ENCODE measurements around the gene ATP11C. TPM values are rescaled to one million over a fixed set of nuclear protein-coding genes. Genes with fewer than 3 reads are reported as not detected.
"Not testable (repeated sequence)": the region's sequence is repeated elsewhere in the genome, so short reads cannot be mapped to it uniquely, and the experiment has no call there.

The ATP11C gene
- total RNA-seq, 4 donors from 2014 or later, result 20.4 to 33.3 (median 27.3) TPM

DNA sequence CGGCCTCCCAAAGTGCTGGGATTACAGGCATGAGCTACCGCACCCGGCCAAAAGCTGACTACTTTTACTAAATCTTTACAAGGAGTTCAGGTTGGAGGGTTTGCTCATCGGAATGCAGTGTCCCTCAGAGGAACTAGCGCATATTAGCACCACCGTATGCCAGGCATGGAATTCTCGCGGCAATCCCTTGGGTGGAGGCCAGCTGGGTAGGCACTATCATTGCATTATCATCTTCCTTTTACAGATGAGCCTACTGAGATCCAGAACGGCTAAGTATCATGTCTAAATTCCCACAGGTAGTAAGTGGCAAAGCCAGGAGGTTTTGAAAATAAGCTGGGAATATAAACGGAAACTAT lies 38.5 kb upstream of the ATP11C start:
- Histone ChIP-seq H3K36me3 (no peaks in the 10 kb centered on the region), H3K27me3 (no peaks in the 10 kb centered on the region), H3K4me3 (no peak overlapping the region), H3K4me1 (no peaks in the 10 kb centered on the region), H3K27ac (no peak overlapping the region), H3K9me3 (no peaks in the 10 kb centered on the region)
- ATAC-seq, result no peak
- TF ChIP-seq EP300 (IDR thresholded peaks at IDR 0.05) (no peak), POLR2AphosphoS5 (IDR thresholded peaks at IDR 0.05) (no peak), POLR2A (IDR thresholded peaks at IDR 0.05) (no peak)
- TF ChIP-seq, protein P1, sequence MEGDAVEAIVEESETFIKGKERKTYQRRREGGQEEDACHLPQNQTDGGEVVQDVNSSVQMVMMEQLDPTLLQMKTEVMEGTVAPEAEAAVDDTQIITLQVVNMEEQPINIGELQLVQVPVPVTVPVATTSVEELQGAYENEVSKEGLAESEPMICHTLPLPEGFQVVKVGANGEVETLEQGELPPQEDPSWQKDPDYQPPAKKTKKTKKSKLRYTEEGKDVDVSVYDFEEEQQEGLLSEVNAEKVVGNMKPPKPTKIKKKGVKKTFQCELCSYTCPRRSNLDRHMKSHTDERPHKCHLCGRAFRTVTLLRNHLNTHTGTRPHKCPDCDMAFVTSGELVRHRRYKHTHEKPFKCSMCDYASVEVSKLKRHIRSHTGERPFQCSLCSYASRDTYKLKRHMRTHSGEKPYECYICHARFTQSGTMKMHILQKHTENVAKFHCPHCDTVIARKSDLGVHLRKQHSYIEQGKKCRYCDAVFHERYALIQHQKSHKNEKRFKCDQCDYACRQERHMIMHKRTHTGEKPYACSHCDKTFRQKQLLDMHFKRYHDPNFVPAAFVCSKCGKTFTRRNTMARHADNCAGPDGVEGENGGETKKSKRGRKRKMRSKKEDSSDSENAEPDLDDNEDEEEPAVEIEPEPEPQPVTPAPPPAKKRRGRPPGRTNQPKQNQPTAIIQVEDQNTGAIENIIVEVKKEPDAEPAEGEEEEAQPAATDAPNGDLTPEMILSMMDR (IDR thresholded peaks at IDR 0.05), result no peak
- 28 to 47% methylated on average over 2 to 4 of the region's 10 CpGs for WGBS, 2 donors (ENCODE audit: low coverage in 1 of 2)

DNA sequence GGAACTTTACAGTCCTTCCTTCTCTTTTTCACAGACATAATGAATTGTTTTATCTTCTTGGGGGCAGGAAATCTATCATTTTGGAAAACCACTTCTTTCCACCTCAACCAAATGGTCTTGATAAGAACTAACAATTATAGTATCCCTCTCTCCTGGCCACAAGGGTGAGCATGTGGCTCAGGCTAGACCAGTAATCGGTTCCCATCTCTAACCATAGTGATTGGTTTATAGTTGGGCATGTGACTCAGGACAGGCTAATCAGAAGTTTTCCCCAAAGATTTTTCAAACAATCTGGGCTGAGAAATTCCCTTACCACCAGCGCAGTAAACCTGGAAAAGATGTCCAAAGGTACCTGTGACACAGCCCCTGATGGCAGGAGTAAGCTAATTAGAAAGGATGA lies 36.4 kb upstream of the ATP11C start:
- ATAC-seq, result no peak
- H3K9me3 ChIP-seq, result no peaks in the 10 kb centered on the region
- no CpG with 5 or more reads among the region's 2 CpGs for WGBS, 2 donors (ENCODE audit: low coverage in 1 of 2)
- H3K4me1 ChIP-seq, result no peaks in the 10 kb centered on the region
- no peak overlapping the region for H3K4me3 ChIP-seq
- TF ChIP-seq, protein P1 (IDR thresholded peaks at IDR 0.05), result no peak
- no peak for TF ChIP-seq POLR2AphosphoS5 (IDR thresholded peaks at IDR 0.05)
- TF ChIP-seq POLR2A (IDR thresholded peaks at IDR 0.05), result no peak
- no peak for TF ChIP-seq EP300 (IDR thresholded peaks at IDR 0.05)
- no peaks in the 10 kb centered on the region for H3K27me3 ChIP-seq
- no peaks in the 10 kb centered on the region for H3K36me3 ChIP-seq
- no peak overlapping the region for H3K27ac ChIP-seq

DNA sequence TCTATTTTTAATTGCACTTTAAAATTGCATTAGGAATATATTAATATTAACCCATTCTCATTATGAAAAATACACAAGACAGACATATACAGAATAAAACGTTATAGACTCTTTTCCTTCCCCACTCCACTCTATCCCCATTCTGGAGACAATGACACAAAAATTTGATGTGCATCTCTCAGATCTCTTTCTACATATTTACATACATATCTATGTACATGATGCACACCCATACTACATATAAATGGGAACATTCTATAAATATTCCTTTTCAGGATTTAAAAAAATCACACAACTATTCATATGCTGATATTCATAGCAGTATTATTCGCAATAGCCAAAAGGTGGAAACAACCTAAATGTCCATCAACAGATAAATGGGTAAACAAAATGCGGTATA lies 34.9 kb upstream of the ATP11C start:
- no peak for ATAC-seq
- Histone ChIP-seq H3K9me3 (no peaks in the 10 kb centered on the region), H3K4me1 (no peaks in the 10 kb centered on the region), H3K27me3 (no peaks in the 10 kb centered on the region), H3K36me3 (no peaks in the 10 kb centered on the region), H3K27ac (no peak overlapping the region), H3K4me3 (no peak overlapping the region)
- TF ChIP-seq, protein P1 (IDR thresholded peaks at IDR 0.05), result no peak
- WGBS, 2 donors (ENCODE audit: low coverage in 1 of 2), result 63 to 74% methylated on average over 3 of the region's 3 CpGs

DNA sequence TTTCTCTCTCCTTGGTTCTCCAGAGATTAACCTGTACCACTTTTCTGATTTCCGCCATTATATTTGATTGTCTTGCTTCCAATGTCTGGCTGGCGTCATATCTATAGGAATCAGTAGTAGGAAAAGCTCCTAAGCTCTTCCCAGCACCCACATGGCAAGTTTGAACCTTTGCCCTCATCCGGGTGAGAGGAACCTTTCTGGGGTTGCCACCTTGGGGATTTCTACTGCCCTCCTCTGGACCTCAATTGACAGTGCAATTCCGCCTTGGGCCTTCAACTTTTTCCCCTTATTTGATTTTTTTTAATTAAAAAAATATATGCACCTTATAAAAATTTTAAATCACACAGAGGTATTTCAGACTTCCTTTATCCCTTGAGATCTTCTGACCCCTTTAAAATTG lies 34.4 kb upstream of the ATP11C start:
- H3K27me3 ChIP-seq, result no peaks in the 10 kb centered on the region
- TF ChIP-seq POLR2AphosphoS5 (IDR thresholded peaks at IDR 0.05) (no peak), POLR2A (IDR thresholded peaks at IDR 0.05) (no peak), EP300 (IDR thresholded peaks at IDR 0.05) (no peak)
- TF ChIP-seq, protein P1 (IDR thresholded peaks at IDR 0.05), result peak in 1 of 4 experiments; percentile 9
- H3K4me1 ChIP-seq, result no peaks in the 10 kb centered on the region
- 40 to 44% methylated on average over 1 to 4 of the region's 4 CpGs for WGBS, 2 donors (ENCODE audit: low coverage in 1 of 2)
- H3K36me3 ChIP-seq, result no peaks in the 10 kb centered on the region
- H3K27ac ChIP-seq, result no peak overlapping the region
- H3K4me3 ChIP-seq, result no peak overlapping the region
- no peaks in the 10 kb centered on the region for H3K9me3 ChIP-seq
- no peak for ATAC-seq

DNA sequence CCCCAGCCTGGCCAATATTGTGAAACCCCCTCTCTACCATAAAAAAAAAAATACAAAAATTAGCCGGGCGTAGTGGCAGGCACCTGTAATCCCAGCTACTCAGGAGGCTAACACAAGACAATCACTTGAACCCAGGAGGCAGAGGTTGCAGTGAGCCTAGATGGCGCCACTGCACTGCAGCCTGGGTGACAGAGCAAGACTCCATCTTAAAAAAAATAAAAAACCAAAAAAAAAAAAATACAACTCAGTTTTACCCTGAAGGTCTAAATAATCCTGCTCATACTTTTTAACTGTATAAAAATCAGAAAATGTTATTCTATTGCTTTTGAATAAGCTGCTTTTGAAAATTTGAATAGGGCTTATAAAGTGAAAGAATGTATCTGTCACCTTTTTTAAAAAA lies 33.3 kb upstream of the ATP11C start:
- H3K4me1 ChIP-seq, H3K9me3 ChIP-seq, H3K27ac ChIP-seq, H3K36me3 ChIP-seq, ATAC-seq, H3K27me3 ChIP-seq, H3K4me3 ChIP-seq: not testable (repeated sequence)
- 38 to 69% methylated on average over 2 to 3 of the region's 3 CpGs for WGBS, 2 donors (ENCODE audit: low coverage in 1 of 2)

DNA sequence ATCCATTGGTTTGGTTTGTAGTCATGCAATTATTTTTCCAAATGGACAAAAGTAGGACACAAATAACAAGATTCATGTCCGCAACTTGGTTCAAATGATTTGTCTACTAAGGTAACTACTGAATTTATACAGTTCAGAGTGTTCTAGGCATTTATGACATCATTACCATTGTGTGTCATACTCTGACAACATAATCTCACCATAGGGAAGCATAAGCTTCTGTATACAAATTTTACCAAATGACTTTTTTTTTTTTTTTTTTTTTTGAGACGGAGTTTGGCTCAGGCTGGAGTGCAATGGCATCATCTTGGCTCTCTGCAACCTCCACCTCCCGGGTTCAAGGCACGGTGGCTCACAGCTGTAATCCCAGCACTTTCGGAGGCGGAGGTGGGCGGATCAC lies 32.6 kb upstream of the ATP11C start, which contains the start of gene CXorf66:
TSS of gene CXorf66 (minus strand) at position 101 of the 400 bp plus-strand sequence. CDS start at position 76, 25 bp downstream.
- Histone ChIP-seq H3K4me3 (no peak within 1 kb of the TSS), H3K4me1 (no peaks in the 10 kb centered on the region), H3K27me3 (no peaks in the 10 kb centered on the region), H3K36me3 (no peaks in the 10 kb centered on the region), H3K9me3 (no peaks in the 10 kb centered on the region), H3K27ac (no peak within 1 kb of the TSS)
- ATAC-seq, result no peak
- no peak for TF ChIP-seq POLR2AphosphoS5 (IDR thresholded peaks at IDR 0.05)
- no peak for TF ChIP-seq EP300 (IDR thresholded peaks at IDR 0.05)
- TF ChIP-seq POLR2A (IDR thresholded peaks at IDR 0.05), result no peak
- TF ChIP-seq, protein P1 (IDR thresholded peaks at IDR 0.05), result no peak
- WGBS, 2 donors (ENCODE audit: low coverage in 1 of 2), result 87 to 100% methylated on average over 1 to 7 of the region's 7 CpGs

DNA sequence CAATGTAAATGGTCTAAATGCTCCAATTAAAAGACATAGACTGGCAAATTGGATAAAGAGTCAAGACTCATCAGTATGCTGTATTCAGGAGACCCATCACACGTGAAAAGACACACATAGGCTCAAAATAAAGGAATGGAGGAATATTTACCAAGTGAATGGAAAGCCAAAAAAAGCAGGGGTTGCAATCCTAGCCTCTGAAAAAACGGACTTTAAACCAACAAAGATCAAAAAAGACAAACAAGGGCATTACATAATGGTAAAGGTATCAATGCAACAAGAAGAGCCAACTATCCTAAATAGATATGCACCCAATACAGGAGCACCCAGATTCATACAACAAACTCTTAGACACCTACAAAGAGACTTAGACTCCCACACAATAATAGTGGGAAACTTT lies 28.2 kb upstream of the ATP11C start:
- H3K27me3 ChIP-seq, H3K9me3 ChIP-seq, H3K4me1 ChIP-seq, ATAC-seq, H3K36me3 ChIP-seq, H3K27ac ChIP-seq, H3K4me3 ChIP-seq: not testable (repeated sequence)
- 33 to 51% methylated on average over 1 to 2 of the region's 2 CpGs for WGBS, 2 donors (ENCODE audit: low coverage in 1 of 2)

All from gastroesophageal sphincter (tissue), 4 donors.